Right ventricle myocardium inferior (tissue), 1 donor: Measurements from ENCODE around the gene FMOD. TPM values are rescaled to one million over a fixed set of nuclear protein-coding genes. Genes with fewer than 3 reads are reported as not detected.
A peak's percentile ranks its signal among the peaks of the same experiment; 100 is the strongest.

ENCODE experiments used
- ATAC-seq: fragments of 200-7000 bp; cut with Tn5 transposase; one replicate; pipeline ENCODE4 v1.9.1; 2020; ENCODE audit warnings: mild to moderate bottlenecking, moderate library complexity
- DNase-seq: peaks from one replicate; pipeline ENCODE4 v3.0.0; 2021; ENCODE audit errors: missing footprints
- intact Hi-C: fragments of 100-400 bp; cut with DNase I; formaldehyde crosslinking; loops from one replicate; pipeline ENCODE4 v1.11.0; 2022
- total RNA-seq: library from RNA; stranded (reverse); fragmentation: NEBNext Ultra II Directional; extraction: Animal tissue kit (Norgen Biotek cat#: 25700); gene quantifications from one replicate; pipeline ENCODE4 v1.2.1, GENCODE V29; 2021
- donor health status: DM: no; HTN: yes; CAD: no; lungs with severe emphysema.

Gene FMOD
- total RNA-seq, 1 donor from 2014 or later: 7.7 TPM

DNA sequence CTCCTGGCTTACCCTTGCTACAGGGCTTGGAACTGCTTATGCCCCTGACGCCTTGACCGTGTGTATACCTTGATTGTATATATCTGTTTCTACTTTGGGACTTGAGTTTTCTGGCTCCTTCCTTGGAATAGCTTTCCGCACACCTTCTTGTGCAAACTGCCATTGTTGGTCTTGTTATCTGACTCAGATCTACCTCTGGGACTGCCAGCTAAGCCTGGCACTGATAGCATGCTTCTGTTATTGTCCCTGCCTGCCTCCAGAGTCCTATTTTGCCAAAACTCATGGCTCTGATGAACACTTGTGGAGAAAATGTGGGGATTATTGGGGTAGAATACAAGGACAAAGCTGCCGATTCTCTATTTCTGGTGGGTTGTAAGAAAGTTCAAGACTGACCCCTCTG is 15.4 kb downstream of the FMOD start:
- intact Hi-C loops: no loop called here
- ATAC-seq: no peak

DNA sequence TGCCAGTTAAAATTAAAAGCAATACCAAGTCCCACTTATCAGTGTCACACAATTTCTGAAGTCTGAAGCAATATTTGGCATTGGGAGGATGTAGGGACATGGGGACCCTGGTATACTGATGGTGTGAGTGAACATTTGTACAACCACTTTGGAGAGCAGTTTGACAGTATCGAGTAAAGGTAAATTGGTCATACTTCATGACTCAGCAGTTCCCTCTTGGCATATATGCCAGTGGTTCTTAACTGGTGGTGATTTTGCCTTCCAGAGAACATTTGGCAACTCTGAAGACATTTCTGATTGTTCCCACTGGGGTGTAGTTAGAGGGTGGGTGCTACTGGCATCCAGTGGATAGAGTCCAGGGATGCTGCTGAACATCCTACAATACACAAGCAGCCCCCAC is 19.7 kb downstream of the FMOD start:
- intact Hi-C loops: no loop called here
- ATAC-seq (no peak), DNase-seq (no peak)

More for the DNA sequence above, 15.4 kb downstream of the FMOD start:
- DNase-seq: no peak

DNA sequence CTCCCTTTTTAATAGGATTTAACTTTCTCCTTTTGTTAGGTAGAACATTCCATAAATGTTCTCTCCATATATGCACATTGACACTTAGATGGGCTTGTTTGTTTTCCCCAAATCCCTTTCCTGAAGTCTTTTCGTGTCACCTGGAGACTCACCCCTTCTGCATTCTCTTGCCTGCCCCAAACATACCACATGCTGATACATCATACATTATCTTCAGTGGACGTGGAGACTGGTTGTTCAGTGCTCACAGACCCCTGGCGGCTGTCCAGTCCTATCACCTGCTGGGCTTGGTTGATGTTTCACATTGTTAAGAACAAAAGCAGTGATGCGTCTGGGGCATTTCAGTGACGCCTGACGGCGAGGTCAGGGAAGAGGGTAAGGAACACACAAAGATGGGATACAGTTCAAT is 22.2 kb downstream of the FMOD start:
- intact Hi-C loops: no loop called here
- DNase-seq (no peak), ATAC-seq (no peak)

DNA sequence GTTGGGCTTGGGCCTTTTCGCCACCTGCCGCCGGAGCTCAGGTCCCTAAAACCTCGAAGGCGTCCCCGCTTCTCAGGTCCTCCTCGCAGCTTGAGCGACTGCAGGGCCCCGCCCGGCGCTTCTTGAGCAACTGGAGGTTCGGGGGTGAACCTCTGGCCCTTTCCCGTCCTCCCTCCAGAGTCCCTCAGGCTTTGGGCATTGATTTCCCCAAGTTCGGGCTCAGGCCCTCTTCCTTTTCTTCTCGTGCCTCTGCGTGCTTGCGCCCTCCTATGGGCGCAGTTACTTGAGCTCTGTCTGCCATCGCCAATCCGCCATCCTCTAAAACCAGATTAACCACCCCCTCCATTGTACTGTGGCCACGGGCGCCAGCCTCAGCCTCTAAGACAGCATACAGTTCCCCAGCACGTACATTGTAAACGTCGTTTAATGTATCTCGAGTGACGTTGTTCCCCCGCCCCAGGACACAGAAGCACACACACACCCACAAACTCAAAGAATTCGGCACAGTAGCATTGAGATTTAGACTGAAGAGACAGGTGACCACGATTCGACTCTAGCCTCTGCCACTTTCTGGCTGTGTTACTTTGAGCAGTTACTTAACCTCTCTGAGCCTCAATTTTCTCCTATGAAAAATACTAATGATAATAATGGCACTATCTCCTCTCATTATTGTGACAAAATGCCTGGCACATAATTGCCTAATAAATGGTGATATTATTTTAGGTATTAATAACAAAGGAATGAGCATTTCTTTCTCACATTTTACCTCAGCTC is 23.1 kb downstream of the FMOD start:
- DNase-seq (no peak), ATAC-seq (peak; percentile 44)
- intact Hi-C loops: loop anchor here (2.0 kb wide), 2 partner anchors 21 to 57 kb away; no protein-coding TSS in a partner anchor

DNA sequence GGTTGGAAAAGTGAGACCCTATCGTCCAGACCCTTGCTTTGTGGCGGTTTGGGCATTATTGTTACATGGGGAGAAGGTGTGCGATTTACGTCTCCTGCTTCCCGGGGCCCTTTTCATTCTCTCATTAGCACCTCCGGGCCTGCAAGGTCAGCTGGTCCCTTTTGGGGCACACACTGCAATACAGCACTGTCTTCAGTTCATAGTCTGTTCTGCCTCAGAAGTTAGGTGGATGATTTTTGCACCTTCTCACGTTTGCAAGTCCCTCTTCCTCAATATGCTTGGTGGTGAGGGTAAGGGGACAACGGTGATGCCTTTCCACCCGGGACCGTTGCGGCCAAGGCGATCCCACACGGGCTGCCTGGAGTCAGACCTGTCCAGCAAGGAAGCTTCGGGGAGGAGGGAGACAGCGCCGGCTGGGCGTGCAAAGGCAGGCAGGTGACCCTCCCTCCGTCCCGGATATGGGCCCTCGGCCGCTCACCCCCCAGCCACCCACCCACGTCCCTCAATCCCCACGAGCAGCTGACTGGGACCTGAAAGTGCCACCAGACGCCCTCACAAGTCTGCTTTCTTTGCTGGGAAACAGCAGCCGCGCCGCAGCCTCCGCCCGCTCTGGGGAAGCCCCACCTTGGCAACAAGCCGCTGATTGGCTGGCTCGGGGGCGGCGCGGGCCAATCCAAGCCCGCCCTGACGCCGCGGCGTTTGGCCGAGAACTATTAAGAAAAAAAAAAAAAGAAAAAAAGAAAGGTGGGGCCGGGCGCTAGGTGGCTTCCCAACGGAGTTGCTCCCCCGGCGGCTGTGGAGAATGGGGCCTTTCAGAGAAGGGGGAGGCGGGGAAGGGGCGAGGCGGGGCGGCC is 23.9 kb downstream of the FMOD start:
- peak; percentile 86 for ATAC-seq
- peak; percentile 97 for DNase-seq
- intact Hi-C loops: loop anchor here (2.0 kb wide), 2 partner anchors 20 to 56 kb away; no protein-coding TSS in a partner anchor

DNA sequence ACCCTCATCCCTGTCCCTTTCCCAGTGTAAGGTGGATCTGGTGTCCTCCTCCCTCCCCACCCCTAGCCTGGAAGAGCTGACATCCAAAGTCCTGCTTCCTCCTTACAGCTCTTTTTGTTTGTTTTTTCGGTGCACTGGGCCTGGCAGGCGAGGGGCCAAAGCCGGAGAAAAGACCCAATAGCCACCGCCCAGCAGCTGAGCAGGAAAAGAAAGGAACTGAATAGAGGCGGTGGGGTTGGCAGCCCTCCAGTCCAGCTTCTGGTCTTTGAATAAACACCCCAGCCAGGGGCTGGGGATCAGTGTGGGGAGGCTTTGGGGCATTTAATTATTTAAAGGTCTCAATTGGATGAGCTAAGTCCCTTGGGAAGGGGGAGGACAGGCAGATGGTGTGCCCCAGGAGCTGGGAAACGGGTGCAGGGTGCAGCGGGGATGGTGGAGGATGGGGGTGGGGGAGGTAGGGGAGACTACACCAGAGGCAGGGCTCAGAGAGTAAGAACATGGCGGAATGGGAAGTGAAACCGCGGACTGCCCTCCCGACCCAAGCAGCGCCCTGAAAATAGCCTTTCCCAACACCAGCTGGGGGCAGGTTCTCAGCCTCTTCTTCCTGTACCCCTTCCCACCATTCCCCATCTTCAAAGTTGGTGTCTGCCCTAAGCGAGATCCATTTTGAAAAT is 25.4 kb downstream of the FMOD start:
- intact Hi-C loops: loop anchor here (2.0 kb wide), 2 partner anchors 19 to 55 kb away; no protein-coding TSS in a partner anchor
- ATAC-seq: peak; percentile 8

DNA sequence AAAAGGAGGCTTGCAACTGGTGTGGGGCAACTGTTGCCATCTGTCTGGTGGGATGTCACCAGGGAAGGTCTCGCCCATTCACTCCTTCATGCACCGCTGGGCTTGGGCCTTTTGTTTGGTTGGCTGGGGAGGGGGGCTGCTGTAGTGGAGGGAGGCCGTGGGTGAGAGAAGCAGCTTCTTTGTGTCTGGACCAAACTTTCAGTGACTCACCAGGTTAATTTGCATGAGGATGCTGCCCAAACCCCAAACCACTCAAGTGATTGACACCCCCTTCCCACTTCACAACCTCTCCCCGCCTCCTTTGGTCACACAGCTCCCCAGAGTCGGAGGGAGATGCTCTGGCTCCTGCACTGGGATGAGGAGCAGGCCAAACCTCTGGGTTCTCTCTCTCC is 25.9 kb downstream of the FMOD start:
- ATAC-seq (no peak), DNase-seq (no peak)
- intact Hi-C loops: no loop called here

More for the DNA sequence above, 25.4 kb downstream of the FMOD start:
- DNase-seq: peak; percentile 88

DNA sequence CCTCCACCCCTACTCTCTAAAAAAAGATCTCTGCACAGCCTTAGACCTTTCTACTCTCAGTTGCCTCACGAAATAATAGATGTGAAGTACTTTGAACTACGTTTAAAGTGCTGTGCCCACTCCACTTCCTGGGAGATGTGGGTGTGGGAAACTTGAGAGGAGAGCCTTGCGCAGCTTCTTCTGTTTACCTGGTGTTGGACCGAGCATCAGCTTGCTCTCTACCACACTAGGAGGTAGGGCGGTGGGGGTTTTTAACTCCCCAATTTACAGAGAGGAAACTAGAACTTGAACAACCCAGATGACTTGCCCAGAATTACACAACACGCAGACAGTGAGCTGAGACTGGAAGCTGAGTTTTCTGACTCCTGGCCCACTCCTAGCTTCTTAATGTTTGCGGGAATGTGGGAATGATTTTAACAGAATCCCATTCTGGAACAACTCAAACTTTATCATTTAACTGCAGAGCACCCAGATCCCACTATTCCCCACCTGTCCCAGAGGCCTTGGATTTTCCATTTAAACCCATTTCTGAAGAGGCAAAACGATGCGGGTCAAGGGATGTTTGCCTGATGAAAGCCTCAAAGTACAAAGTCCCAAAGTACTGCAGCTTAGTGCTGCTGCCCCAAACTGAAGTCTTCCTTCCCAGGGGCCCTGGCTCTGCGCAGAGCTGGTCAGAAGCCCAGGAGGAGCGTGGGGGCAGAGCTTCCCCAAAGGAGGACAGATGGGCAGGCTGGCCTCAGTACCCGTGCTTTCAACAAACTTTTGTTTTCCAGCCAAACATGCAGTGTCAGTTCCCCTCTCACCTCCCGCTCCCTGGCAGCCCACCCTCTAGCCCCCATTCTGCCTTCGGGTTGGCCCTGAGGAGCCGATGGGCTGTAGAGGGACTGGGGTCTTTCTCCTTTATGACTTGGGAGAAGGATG is 26.6 kb downstream of the FMOD start:
- intact Hi-C loops: no loop called here
- DNase-seq (no peak), ATAC-seq (no peak)

DNA sequence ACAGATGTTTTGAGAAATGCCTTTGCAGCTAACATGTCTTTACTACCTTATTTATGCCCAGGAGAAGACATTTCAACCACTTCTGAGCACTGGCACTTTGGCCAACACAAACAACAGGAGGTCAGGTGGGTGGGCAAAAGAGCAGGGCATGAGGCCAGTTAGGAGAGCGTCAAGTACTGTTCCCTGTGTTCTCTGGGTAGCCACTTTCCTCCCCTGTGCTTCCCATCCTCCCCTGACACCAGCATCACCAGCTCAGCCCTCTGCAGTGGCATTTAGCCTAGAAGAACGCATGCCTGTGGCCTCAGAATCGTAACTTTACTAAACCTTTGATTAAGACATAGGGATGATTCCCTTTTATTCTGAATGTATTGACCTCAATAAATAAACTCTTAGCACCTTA is 27.3 kb downstream of the FMOD start:
- no peak for ATAC-seq
- intact Hi-C loops: no loop called here

DNA sequence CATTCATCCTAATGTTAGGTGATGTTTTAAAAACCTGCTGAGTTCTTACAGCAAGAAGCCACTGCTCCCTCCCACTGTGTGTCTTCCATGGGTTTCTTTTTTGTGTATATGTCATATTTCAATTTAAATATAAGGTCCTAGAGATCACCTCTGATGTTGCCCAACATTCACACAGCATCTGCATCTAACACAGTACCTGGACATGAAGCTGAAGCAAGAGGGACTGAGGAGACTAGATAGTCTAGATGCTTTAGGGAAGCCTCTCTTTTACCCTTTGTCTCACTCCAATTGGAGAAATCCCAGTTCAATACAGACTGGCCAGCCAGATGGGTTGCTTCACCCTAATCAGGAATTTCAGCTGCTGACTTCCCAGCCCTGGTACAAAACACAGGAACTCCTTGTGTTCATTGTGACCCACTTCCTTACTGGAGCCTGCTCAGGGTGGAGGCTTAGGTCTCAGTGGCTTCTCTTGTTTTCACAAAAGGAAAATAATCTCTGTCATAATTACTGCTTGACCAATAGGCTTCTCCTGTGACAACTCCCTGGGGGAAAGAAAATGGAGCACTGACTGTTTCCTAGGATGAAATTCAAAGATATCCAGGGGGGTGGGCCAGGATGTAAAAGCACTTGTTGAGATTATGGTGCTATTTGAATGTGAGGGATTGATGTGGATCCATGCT is 28.3 kb downstream of the FMOD start:
- DNase-seq (no peak), ATAC-seq (peak; percentile 65)
- intact Hi-C loops: no loop called here

More for the DNA sequence above, 27.3 kb downstream of the FMOD start:
- no peak for DNase-seq

DNA sequence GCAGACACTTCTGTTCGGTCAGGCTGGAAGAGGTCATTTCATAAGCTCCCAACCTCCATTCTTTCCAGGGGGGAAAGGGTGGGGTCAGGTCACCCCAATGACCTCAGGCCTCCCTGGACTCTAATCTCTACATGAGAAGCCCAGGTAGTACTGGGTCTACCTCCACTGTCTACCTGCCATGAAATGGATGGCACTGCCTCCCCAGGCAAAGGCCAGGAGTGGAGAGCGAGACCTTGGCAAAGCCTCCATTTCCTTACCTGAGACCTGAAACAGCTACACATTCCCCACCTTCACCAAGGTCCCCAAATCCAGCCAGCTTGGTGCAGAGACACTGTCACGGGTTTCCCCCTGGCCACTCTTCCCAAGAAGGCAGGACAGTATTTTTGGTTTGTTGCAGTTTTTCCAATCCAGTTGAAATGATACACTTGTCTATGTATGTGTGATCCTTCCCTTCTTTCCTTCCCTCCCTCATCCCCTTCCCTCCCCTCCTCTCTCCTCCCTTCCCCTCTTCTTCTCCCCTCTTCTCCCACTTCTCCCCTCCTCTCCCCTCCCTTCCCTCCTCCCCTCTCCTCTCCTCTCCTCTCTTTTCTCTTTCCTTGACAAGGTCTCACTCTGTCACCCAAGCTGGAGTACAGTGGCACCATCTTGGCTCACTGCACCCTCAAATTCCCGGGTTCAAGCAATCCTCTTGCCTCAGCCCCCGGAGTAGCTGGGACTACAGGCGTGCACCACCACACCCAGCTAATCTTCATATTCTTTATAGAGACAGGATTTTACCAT is 29.5 kb downstream of the FMOD start:
- DNase-seq (no peak), ATAC-seq (no peak)
- intact Hi-C loops: no loop called here

DNA sequence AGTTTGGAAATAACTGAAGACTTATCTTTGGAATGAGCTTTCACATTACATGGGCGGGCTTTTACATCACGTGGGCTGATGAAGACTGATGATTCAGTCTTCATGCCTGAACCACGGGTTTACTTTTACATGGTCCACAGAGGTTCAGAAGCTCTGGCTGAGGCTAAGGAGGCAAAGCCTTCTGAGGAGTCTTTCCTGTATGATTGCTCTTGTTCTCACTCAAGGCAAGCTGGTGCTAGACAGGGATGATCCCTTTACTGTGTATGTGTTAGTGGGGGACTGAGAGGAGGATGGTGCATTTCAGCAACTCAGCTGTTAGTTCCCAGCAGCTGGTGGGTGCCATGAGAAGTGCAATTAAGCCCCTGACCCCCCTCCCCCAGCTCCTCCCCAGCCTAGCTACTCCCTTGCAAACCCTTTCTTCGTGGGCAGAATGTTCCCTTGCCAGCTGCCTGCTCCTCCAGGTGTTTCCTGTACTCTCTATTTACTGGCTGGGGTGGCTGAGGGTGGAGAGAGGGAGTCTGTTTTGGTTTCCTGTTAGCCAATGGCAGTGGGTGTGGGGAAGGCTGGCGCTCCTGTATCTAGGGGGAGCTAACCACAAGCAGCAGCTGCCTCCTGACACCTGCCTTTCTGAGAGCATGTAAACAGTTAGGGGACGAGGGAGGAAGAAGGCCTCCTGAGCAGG is 30.2 kb downstream of the FMOD start:
- DNase-seq (peak; percentile 79), ATAC-seq (no peak)
- intact Hi-C loops: no loop called here

DNA sequence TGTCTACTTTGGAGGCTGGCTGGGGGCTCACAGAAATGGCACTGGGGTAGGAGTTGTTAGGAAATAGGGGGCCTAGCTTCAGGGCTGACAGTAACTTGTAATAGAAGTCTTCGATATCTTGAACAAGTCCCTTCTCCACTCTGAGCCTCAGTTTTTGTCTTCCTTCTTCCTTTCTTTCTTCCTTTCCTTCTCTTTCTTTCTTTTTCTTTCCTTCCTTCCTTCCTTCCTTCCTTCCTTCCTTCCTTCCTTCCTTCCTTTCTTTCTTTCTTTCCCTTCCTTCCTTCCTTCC is 32.7 kb downstream of the FMOD start:
- intact Hi-C loops: no loop called here
- DNase-seq: no peak
- ATAC-seq: no peak

DNA sequence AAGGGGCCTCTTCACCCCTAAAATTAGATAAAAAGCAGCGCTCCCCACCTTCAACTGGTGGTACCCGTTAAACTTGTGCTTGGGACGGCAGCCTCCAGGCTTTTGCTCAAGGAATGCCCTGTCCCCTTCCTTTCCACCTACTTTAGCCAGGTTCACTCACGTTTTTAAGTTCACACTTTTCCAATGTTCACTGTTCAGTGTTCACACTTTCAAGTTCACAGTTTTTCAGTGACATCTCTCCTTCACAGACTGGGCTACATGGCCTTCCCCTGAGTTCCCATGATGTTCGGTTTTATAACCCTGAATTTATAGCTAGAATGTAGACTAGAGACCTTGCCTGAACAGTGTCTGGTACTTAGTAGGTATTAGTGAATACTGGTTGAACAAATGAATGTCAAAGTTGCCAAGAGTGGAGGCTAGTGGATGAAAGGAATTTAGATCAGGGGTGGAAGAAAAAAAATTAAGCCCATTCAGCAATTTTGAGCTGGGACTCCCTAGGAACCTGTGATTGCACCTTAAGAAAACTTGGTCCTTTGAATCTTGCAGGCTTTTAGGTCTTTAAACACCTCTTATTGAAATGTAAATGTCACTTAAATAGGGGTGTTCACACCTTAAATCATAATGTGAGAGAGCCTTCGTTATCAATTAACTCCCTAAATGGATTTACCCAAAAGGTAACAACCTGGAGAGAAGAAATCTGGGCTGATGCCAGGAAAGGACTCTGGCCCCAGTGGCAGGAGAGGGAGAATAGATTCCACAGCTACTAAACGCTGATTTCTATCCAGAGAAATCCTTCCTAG is 33.3 kb downstream of the FMOD start:
- ATAC-seq (no peak), DNase-seq (no peak)
- intact Hi-C loops: no loop called here

DNA sequence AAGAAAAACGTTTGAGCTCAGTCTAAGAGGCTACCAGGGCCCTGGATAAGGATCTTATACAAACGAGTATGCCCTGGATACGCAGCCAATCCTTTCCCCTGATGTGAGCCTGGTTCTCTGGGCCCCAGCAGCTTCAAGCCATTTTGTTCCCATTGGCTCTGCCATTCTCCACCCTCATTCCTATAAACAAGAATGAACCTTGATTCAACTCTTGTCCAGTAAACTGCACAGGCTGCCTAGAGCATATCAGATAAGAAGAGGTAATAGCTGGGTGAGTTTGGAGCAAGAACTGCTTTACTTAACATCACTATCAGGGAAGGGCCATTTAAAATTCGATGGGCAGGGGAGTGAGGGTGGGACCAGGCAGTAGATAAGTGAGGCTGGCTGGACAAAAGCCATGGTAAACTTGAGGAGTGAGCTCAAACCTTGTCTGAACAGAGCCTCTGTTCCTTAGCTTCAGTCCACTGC is 34.3 kb downstream of the FMOD start:
- peak; percentile 60 for ATAC-seq
- no peak for DNase-seq
- intact Hi-C loops: no loop called here
